Measurements from ENCODE around the gene YBEY.

YBEY gene

DNA sequence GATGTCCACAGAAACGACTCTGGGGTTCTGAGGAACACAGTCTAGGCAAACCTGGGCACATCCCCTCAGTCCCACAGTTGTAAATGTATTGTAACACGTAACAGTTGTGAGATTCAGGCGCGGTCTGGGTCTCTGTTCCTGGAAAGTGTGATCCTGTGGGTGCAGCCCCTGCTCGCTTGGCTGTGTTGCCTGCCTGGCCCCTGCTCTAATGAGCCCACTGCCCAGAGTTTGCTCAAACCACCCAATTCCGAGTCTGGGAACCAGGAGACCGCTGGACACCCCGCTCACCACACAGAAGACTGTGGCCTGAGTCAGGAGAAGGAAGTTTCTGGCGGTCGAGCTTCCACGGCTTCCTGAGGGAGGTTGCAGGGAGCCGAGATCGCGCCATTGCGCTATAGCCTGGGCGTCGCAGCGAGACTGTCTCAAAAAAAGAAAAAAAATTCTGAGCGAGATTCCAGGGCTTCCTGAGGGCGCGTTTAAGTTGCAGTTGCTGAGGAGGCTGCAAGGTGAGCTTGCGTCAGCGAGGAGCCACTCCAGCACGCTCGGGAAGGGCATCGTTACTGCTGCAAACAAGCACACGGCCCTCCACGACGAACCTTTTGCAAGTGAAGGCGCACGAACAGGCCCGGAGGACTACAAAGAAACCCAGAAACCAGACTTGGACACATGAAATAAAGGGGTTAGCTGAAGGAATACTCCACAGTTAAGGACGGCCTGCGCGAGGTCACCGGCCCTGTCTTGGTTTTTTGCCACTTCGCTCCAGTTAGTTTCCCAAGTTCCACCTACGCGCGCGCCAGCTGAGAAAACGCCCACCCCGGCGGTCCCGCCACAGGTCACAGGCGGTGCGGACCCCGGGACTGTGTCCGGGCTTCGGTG is 36.4 kb downstream of the YBEY start:
- intact Hi-C loops (cut with DNase I) = loop anchor here (5.0 kb wide), 1 partner anchor 35 kb away; the partner anchor contains the start of genes MCM3AP and YBEY
- peak in 2 of 42 donors; percentile 10 to 32 for DNase-seq

DNA sequence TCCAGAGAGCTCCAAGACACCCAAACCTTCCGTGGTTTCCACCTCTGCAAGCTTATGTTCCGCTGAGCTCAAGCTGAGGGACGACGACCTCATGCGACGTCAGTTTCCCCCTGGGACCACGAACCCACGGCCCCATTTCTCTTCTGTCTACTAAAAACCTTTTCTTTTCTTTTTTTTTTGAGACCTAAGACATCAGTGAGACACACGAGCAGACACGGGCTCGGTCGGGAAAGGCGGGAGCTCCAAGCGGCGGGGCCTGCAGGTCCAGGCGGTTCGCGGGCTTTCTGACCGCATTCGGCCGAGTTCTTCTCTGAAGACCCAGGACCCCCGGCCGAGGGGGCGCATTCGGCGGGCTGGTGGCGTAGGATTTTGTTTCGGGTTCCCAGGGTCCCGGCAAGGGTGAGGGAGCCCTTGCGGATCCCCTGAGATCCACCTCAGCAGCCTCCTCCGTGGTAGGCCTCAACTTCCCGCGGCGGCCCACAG is 37.1 kb downstream of the YBEY start:
- intact Hi-C loops (cut with DNase I) = loop anchor here (5.0 kb wide), 1 partner anchor 36 kb away; the partner anchor contains the start of genes MCM3AP and YBEY
- DNase-seq = peak in 7 of 42 donors; percentile 5 to 45 (median 13)

DNA sequence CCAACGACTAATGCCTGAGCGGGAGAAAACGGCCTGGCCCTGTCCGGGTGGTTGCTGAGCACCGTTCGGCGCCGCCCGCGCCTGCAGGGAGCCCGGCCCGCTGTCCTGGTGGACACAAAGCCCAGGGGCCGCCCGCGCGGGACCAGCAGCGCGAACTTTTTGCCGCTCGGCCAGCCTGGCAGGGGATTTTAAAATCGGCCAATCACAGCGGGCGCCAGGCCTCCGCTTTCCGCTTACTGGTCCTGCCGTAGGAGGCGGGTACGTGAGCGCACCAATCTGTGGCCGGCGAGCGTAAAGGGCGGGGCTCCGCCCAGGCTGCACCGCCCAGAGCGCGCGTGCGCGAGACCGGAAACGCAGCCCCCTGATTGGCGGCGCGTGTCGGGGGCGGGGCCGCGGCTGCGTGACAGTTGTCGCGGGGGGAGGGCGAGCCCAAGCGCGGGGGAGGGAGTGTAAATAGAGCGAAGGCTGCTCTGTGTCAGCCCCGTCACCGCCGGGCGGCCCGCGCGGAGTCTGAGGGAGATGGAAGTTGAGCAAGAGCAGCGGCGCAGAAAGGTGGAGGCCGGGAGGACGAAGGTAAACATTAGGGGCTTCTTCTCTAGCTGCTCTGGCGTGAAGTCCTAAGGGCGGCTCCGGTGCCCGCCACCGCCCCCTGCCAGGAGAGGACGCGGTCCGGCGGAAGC is 37.7 kb downstream of the YBEY start, which contains the start of the genes C21orf58 and PCNT:
Gene C21orf58, minus strand, starts transcription at position 161 of the 680 bp plus-strand sequence. CDS start 1,132 bp downstream, outside the sequence.
Gene PCNT, plus strand, starts transcription at position 447 of the 680 bp plus-strand sequence. Its CDS starts 73 bp downstream, at position 520.
- intact Hi-C loops (cut with DNase I) = loop anchor here (5.0 kb wide), 1 partner anchor 37 kb away; the partner anchor contains the start of genes MCM3AP and YBEY

DNA sequence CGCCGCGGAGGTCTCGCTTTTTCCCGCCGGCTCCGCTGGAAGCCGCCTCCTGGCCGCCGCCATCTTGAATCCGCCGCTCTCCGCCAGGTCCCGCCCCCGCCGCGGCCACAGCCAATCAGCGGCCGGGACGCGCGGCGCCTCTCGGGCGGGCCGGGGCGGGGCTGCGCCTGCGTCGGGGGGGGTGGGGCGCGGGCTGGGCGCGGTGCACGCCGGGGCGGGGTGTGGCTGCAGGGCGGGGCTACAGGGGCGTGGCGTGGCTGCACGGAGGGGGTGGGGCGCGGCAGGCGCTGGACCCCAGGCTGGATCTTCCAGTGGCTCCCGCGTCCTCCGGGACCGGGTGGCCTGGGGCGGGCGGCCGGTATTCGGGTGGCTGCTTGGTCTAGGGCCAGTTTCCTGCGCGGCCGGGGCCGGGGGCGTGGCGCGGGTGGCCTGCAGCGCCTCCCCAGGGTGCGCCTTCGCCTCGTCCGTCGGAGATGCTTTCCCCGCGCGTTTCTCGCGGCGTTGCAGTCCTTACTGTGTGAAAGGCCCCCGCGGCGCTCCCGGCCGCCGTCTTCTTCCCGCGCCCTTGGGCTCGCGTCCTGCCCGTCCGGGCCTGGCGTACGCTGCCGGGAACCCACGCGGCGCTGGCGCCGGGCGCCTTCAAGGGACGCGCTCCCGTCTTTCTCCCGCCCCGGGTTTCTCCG is 38.4 kb downstream of the YBEY start:
- intact Hi-C loops (cut with DNase I) = loop anchor here (5.0 kb wide), 1 partner anchor 37 kb away; the partner anchor contains the start of genes MCM3AP and YBEY
- peak; percentile 49 to 95 (median 88) for DNase-seq

More for the DNA sequence above, 37.7 kb downstream of the YBEY start, which contains the start of the genes C21orf58 and PCNT:
- DNase-seq = peak; percentile 96 to 99 (median 98)

DNA sequence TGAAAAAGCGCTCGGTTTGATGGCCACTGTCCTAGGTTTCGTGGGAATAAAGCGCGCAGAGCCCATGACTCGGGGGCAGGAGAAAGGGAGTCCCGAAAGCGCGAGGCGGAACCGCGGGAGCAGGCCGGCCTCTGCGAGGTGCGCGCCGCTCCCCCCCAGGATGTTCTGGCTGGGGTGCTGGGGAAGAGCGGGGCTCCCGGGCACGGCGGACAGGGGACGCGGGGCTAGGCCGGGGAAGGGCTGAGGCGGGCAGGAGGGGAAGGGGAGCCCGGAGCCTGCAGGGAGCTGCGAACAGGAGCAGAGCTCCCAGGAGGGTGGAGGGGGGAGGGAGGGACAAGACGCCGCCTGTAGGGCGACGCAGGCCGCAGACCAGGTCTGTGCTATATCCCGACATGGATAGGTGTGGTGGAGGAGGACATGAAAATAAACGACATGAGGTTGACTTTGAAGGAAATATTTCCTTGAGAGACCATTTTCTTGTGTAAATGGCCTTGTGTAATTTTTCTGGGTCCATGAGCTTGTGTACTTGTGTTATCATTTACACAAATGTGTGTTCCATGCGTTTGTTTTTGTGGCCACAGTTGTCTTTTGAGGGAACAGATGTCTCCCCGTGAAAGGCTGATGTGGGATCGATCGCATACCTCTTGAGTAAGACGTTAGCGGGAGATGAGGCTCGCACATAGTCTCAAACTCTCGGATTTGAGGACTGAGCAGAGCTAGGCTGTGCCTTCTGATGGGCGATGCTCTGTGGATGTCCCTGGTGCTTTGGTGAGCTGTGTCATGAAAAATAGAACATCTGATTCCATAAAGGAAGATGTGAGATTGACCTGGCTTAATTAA is 39.2 kb downstream of the YBEY start:
- intact Hi-C loops (cut with DNase I) = no loop called here
- DNase-seq = peak in 39 of 42 donors; percentile 16 to 80 (median 49)

DNA sequence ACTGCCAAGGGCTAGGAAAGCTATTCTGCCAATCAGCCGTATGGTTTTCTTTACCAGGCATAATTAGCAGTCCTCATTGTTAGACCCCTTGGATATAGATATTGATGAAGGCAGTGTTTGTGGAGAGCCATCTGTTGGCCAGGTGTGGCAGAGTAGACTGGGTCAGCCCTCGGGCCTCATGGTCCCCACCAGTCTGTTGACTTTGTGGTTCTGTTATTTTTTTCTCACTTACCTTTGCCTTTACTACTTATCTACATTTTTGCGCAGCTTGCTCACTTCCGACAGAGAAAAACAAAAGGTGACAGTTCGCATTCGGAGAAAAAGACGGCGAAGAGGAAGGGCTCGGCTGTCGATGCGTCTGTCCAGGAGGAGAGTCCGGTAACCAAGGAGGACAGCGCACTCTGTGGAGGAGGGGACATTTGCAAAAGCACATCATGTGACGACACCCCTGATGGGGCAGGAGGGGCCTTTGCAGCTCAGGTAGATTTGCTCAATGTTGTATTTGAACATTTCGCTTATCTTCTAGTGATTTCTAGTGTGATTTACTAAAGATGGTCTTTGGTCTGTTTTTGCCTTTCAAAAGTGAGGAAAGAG is 40.1 kb downstream of the YBEY start:
- no peak for DNase-seq
- intact Hi-C loops (cut with DNase I) = no loop called here

DNA sequence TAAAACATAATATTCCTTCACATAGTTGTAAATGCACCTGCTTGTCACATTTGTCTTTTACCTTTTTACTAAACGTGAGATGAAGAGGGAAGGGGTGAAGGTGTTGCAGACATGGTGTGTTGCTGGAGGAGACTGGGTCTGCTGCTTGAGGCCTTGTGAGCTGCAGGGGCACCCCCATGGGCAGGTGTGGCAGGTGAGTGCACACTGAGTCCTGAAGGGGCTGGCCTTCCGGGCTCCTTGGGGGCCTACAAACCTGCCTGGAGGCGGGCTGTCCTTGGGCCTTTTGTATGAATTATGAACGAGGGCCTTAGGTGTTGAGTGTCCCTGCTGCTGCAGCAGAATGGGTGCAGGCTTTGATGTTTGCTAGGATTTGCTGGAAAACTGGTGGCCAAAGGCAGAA is 41.6 kb downstream of the YBEY start:
- intact Hi-C loops (cut with DNase I) = no loop called here

DNA sequence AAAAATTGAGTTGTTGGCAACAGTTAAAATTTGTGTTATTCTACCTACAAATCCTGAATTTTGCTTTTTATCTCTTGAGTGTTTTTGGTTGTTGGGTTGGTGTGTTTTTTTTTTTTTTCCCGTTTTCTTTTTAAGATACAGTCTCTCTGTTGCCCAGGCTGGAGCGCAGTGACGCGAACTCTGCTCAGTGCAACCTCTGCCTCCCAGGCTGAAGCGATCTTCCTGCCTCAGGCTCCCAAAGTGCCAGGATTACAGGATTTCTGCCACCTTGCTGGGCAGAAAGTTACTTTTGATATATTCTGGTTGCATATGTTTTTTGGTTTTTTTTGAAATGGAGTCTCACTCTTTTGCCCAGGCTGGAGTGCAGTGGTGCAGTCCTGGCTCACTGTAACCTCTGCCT is 42.0 kb downstream of the YBEY start:
- intact Hi-C loops (cut with DNase I) = no loop called here
- DNase-seq = no peak

More for the DNA sequence above, 41.6 kb downstream of the YBEY start:
- no peak for DNase-seq

DNA sequence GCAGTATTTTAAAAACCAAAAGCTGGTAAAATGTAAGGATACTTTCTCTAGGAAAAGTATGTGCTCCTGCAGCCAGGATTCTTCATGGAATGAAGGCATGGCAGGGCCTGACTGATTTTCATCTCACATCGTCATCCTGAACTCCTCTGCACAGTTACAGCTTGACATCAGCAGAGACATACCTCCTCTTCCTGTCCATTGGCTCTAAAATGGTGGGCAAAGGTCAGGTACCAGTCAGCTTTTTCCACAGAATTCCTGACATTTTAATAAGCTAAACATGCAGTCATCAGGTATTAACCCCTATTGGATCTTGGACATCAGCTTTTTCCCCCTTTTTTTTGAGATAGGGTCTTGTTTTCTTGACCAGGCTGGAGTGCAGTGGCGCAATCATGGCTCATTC is 43.7 kb downstream of the YBEY start:
- peak in 1 of 42 donors; percentile 16 for DNase-seq
- intact Hi-C loops (cut with DNase I) = no loop called here

DNA sequence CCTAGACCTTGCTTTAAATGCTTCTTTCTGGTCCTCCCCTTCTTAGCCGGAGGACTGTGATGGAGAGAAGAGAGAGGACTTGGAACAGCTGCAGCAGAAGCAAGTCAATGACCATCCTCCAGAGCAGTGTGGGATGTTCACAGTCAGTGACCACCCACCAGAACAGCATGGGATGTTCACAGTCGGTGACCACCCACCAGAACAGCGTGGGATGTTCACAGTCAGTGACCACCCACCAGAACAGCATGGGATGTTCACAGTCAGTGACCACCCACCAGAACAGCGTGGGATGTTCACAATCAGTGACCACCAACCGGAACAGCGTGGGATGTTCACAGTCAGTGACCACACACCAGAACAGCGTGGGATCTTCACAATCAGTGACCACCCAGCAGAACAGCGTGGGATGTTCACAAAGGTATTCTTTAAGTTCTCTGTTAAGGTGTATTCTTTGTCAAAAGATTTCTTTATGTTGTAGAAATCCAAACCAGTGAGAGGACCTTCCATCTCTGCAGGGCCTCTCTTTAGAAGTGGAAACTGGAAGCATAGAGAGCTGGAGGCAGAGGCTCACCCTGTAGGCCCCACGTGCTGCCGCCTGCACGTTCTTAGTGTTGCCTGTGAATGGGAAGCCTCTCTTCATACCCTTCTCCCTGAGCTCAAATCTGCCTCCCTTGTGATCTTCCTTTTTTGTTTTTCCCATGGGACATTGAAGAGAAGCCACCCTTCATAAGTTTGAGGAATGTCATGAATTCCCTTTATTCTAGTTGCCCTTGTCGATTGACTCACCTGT is 48.4 kb downstream of the YBEY start:
- intact Hi-C loops (cut with DNase I) = no loop called here
- DNase-seq = peak in 25 of 42 donors; percentile 8 to 74 (median 41)

DNA sequence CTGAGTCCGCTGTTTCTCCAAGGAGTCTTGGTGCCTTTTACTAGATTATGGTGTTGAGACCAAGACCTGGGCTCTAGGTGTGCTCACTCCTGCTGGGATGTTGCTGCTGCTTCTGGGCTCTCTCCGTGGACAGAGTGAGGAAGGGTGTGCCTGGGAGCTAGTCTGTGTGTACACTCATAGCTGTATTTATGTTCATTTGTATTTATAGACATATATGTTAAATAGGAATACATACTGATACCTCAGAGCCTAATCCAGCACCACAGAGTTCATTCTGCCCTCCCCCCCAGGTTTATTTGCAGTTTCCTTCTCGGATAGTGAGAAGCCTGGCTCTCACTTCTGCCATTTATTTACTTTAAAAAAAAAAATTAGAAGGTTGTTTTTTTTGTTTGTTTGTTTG is 50.5 kb downstream of the YBEY start:
- DNase-seq = no peak
- intact Hi-C loops (cut with DNase I) = no loop called here

DNA sequence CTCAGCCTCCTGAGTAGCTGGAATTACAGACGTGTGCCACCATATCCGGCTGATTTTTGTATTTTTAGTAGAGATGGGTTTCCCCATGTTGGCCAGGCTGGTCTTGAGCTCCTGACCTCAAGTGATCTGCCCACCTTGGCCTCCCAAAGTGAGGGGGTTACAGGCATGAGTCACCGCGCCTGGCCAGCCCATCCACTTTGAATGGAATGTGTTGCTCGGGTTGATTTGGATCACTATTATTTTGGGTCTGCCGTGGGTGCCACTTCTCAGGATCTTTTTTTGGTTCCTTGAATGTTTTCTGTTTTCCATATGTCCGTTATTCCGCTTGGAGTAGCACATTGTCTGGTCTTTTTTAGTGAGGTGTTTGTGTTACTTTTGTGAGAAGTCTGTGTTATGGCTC is 54.9 kb downstream of the YBEY start:
- no peak for DNase-seq
- intact Hi-C loops (cut with DNase I) = no loop called here

DNA sequence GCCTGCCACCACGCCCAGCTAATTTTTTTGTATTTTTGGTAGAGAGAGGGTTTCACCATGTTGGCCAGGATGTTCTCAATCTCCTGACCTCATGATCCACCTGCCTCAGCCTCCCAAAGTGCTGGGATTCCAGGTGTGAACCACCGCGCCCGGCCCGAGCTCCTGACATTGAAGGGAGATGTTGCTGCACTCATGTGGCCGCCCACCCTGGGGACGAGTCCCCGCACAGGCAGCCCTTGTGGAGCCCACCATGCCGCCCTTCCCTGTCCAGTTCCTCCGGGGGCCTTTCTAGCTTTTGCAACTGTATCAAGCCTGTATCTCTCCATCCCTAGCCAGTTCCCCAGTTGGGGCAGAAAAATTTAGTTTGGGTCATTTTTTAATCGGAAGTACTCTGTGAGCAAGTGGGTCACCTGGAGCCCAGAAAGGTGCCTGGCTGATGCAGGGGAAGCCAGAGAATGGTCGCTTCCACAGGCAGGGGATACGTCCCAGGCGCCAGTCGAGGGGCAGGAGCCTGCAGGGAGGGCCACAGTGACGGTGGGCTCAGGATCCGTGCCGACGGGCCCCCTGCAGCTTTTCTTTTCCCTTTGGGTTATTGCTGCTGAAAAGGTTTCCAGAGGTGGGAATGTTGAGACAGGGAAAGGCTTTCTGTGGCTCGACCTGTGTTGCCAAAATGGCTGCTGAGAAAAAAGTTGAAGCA is 58.2 kb downstream of the YBEY start:
- DNase-seq = no peak
- intact Hi-C loops (cut with DNase I) = no loop called here

DNA sequence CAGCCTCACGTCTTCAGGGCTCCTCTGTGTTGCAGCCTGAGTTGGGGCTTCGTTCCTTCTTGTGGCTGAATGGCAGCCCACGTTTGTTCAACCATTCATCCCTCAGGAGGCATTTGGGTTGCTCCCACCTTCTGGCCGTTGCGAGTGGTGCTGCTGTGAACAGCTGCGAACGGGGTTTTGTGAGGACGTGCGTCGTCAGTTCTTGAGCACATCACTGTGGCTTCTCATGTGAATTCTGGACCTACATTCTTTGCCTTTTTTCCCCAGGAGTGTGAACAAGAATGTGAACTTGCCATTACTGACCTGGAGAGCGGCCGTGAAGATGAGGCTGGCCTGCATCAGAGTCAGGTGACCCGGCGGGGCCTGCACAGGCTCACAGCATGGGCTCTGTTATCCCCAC is 59.7 kb downstream of the YBEY start:
- DNase-seq = no peak
- intact Hi-C loops (cut with DNase I) = no loop called here

DNA sequence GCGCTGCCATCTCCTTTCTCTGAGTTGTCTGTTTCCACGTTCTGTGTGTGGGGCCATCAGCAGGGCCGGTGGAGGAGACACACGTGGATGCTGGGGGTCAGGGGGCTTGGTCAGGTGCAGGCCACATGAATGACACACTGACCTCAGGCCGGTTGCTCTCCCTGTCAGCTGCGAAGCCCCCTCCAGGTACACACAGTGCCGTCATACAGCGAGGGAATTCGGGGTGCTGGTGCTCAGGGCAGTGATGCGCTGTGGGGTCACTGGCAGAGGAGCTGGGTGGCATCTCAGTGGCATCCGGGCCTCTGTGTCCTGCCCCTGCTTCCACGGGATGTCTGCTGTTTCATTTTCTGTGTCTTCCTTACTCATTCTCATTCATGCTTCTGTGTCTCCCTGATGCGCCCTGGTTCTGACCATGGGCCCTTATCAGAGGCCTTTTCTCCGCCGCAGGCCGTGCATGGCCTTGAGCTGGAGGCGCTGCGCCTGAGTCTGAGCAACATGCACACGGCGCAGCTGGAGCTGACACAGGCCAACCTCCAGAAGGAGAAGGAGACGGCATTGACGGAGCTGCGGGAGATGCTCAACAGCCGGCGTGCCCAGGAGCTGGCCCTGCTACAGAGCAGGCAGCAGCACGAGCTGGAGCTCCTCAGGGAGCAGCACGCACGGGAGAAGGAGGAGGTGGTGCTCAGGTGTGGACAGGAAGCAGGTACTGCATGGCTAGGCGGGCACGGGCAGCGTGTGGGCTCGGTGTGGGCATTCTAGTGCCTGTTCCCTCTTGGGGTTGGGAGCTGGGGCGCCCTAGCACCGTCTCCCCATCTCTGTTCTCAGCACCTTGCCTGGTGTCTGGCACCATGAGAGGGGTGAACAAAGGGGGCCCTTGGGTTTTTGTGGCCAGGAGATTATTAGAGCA is 60.4 kb downstream of the YBEY start:
- intact Hi-C loops (cut with DNase I) = no loop called here
- no peak for DNase-seq

All from head of caudate nucleus (tissue), 42 donors.